ENCODE data around the gene RAB3A.

DNA sequence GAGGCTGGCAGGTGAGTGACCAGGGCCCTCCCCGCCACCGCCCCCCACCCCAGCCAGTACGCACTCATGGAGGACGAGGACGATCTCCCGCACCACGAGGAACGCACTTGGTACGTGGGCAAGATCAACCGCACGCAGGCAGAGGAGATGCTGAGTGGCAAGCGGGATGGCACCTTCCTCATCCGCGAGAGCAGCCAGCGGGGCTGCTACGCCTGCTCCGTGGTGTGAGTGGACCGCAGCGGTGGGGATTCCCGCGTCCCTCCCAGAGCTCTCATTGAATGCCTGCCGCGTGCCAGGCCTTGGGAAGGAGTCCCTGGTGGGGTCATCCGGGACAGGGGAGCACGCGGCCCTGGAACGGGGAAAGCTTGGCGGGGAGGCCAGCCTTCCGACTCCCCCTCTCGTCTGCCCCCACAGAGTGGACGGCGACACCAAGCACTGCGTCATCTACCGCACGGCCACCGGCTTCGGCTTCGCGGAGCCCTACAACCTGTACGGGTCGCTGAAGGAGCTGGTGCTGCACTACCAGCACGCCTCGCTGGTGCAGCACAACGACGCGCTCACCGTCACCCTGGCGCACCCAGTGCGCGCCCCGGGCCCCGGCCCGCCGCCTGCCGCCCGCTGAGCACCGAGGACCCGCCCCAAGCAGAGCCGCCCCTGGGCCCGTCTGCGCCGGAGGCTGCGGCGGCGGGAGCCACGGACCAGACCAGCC lies 35.0 kb downstream of the RAB3A start:
- TF ChIP-seq, protein P1, sequence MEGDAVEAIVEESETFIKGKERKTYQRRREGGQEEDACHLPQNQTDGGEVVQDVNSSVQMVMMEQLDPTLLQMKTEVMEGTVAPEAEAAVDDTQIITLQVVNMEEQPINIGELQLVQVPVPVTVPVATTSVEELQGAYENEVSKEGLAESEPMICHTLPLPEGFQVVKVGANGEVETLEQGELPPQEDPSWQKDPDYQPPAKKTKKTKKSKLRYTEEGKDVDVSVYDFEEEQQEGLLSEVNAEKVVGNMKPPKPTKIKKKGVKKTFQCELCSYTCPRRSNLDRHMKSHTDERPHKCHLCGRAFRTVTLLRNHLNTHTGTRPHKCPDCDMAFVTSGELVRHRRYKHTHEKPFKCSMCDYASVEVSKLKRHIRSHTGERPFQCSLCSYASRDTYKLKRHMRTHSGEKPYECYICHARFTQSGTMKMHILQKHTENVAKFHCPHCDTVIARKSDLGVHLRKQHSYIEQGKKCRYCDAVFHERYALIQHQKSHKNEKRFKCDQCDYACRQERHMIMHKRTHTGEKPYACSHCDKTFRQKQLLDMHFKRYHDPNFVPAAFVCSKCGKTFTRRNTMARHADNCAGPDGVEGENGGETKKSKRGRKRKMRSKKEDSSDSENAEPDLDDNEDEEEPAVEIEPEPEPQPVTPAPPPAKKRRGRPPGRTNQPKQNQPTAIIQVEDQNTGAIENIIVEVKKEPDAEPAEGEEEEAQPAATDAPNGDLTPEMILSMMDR (conservative IDR thresholded peaks at IDR 0.05; ENCODE audit: low read length): no peak
- no peak for TF ChIP-seq EZH2phosphoT487 (IDR thresholded peaks at IDR 0.05; ENCODE audit: borderline replicate concordance, low read depth, low read length)
